MM.1S (cell line): ENCODE results near the gene CD164L2.
A peak's percentile ranks its signal among the peaks of the same experiment; 100 is the strongest.
"Not testable (repeated sequence)": the region's sequence is repeated elsewhere in the genome, so short reads cannot be mapped to it uniquely, and the experiment has no call there.

Source experiments
- DNase-seq: peaks from one replicate; pipeline ENCODE4 v3.0.0-alpha.2; 2015
- H2AFZ ChIP-seq: fragments of 300-600 bp; sonication (generic); 2 replicates; pipeline ENCODE4 v1.6.0; 2016; ENCODE audit warnings: antibody characterized with exemption, low read length
- H3F3A ChIP-seq: fragments of 300-600 bp; sonication (generic); 2 replicates; pipeline ENCODE4 v1.6.1; 2016; ENCODE audit warnings: mild to moderate bottlenecking, antibody characterized with exemption, low read length, moderate library complexity, mixed read lengths; ENCODE audit not compliant: insufficient read depth
- H3K27ac ChIP-seq: fragments of 300-600 bp; sonication (generic); 2 replicates; pipeline ENCODE4 v1.5.1; 2016; ENCODE audit warnings: mild to moderate bottlenecking, low read length
- H3K27me3 ChIP-seq: fragments of 300-600 bp; sonication (generic); replicated peaks from 2 replicates; pipeline ENCODE4 v1.6.0; 2016; ENCODE audit warnings: low read length; ENCODE audit not compliant: insufficient read depth
- H3K36me3 ChIP-seq: fragments of 300-600 bp; sonication (generic); replicated peaks from 2 replicates; pipeline ENCODE4 v1.6.1; 2016; ENCODE audit warnings: mild to moderate bottlenecking, low read length, mixed read lengths; ENCODE audit not compliant: insufficient read depth
- H3K4me1 ChIP-seq: fragments of 300-600 bp; sonication (generic); 2 replicates; pipeline ENCODE4 v1.6.1; 2016; ENCODE audit warnings: low read length, mixed read lengths
- H3K4me2 ChIP-seq: fragments of 300-600 bp; sonication (generic); 2 replicates; pipeline ENCODE4 v1.6.0; 2016; ENCODE audit warnings: low read depth, low read length
- H3K4me3 ChIP-seq: fragments of 300-600 bp; sonication (generic); 2 replicates; pipeline ENCODE4 v1.5.1; 2016; ENCODE audit warnings: low read length, mixed read lengths
- H3K79me2 ChIP-seq: fragments of 300-600 bp; sonication (generic); 2 replicates; pipeline ENCODE4 v1.6.1; 2016; ENCODE audit warnings: mixed run types, low read length, mixed read lengths
- H3K9ac ChIP-seq: fragments of 300-600 bp; sonication (generic); 2 replicates; pipeline ENCODE4 v1.6.1; 2016; ENCODE audit warnings: low read length, mixed read lengths
- H3K9me2 ChIP-seq: fragments of 300-600 bp; sonication (generic); replicated peaks from 2 replicates; pipeline ENCODE4 v1.6.1; 2016; ENCODE audit warnings: mild to moderate bottlenecking, low read length, mixed read lengths; ENCODE audit not compliant: insufficient read depth
- H3K9me3 ChIP-seq: fragments of 300-600 bp; sonication (generic); replicated peaks from 2 replicates; pipeline ENCODE4 v1.6.1; 2016; ENCODE audit warnings: mild to moderate bottlenecking, low read length, mixed read lengths; ENCODE audit not compliant: insufficient read depth
- H4K20me1 ChIP-seq: fragments of 300-600 bp; sonication (generic); 2 replicates; pipeline ENCODE4 v1.6.1; 2016; ENCODE audit warnings: mild to moderate bottlenecking, low read length, moderate library complexity, mixed read lengths; ENCODE audit not compliant: insufficient read depth
- EZH2 ChIP-seq: fragments of 300-600 bp; sonication (generic); optimal IDR thresholded peaks from 2 replicates; pipeline ENCODE3; 2017; ENCODE audit warnings: low read depth, mild to moderate bottlenecking, antibody characterized with exemption, low read length, mixed read lengths
- EZH2phosphoT487 ChIP-seq: fragments of 300-600 bp; sonication (generic); IDR thresholded peaks from 2 replicates; pipeline ENCODE4 v1.6.1; 2018; ENCODE audit warnings: antibody characterized with exemption, low read length
- TF ChIP-seq, protein P1 (sequence below): fragments of 300-600 bp; sonication (generic); IDR thresholded peaks from 2 replicates; pipeline ENCODE4 v1.5.1; 2016; ENCODE audit warnings: antibody characterized with exemption, low read length, mixed read lengths

Gene CD164L2

GRCh38 chr1:27388337-27389005, 5.3 kb upstream of the CD164L2 start:
- no peaks in the 10 kb centered on the region for H4K20me1 ChIP-seq
- H3K4me3 ChIP-seq, result no peak overlapping the region
- no peak overlapping the region for H3K27ac ChIP-seq
- H3K4me2 ChIP-seq, result no peak overlapping the region
- TF ChIP-seq EZH2phosphoT487, result no peak
- TF ChIP-seq, protein P1, sequence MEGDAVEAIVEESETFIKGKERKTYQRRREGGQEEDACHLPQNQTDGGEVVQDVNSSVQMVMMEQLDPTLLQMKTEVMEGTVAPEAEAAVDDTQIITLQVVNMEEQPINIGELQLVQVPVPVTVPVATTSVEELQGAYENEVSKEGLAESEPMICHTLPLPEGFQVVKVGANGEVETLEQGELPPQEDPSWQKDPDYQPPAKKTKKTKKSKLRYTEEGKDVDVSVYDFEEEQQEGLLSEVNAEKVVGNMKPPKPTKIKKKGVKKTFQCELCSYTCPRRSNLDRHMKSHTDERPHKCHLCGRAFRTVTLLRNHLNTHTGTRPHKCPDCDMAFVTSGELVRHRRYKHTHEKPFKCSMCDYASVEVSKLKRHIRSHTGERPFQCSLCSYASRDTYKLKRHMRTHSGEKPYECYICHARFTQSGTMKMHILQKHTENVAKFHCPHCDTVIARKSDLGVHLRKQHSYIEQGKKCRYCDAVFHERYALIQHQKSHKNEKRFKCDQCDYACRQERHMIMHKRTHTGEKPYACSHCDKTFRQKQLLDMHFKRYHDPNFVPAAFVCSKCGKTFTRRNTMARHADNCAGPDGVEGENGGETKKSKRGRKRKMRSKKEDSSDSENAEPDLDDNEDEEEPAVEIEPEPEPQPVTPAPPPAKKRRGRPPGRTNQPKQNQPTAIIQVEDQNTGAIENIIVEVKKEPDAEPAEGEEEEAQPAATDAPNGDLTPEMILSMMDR, result peak; percentile 90
- DNase-seq, result peak; percentile 66
- H3K27me3 ChIP-seq, result peaks cover 21% of the 10 kb centered on the region; the same call in 1 of the 2 replicates
- no peaks in the 10 kb centered on the region for H3F3A ChIP-seq
- H3K4me1 ChIP-seq, result peaks cover 7% of the 10 kb centered on the region
- H3K9me3 ChIP-seq, result no peaks in the 10 kb centered on the region
- no peak overlapping the region for H2AFZ ChIP-seq
- H3K79me2 ChIP-seq, result no peaks in the 10 kb centered on the region
- no peaks in the 10 kb centered on the region for H3K9me2 ChIP-seq
- H3K9ac ChIP-seq, result no peak overlapping the region
- H3K36me3 ChIP-seq, result no peaks in the 10 kb centered on the region

- not testable (repeated sequence) for H3K4me1 ChIP-seq, H3K9me2 ChIP-seq, H2AFZ ChIP-seq, H3K9me3 ChIP-seq, H3K9ac ChIP-seq, H3K4me3 ChIP-seq, H3K27ac ChIP-seq, H3F3A ChIP-seq, DNase-seq, H3K4me2 ChIP-seq, H3K79me2 ChIP-seq, H3K36me3 ChIP-seq, H4K20me1 ChIP-seq
- H3K27me3 ChIP-seq, result peaks cover 12% of the 10 kb centered on the region; the same call in 1 of the 2 replicates
These were observed 1.7 kb upstream of the CD164L2 start for GRCh38 chr1:27384797-27385196.

DNA sequence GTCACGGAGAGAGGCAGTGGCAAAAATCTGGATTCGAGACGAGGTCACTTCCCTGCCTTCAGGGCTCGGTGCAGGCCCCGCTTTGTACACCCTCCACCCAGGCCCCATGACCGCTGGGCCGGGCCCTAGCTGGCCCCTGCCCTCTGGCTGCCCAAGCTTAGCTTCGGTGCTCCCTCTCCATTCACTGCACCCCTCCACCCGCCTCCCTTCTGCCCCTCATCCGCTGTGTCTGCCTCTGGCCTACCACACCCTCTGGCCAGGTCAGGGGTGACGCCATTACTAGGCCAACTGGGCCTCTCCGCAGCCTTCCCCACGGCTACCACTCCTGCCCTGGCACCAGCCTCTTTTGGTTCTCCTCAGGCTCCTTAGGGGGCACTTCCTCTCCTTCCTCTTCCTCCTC, 528 bp upstream of the CD164L2 start:
- H3K4me3 ChIP-seq, result no peak overlapping the region
- H3K79me2 ChIP-seq, result no peaks in the 10 kb centered on the region
- no peaks in the 10 kb centered on the region for H3K9me2 ChIP-seq
- TF ChIP-seq EZH2phosphoT487 (no peak), EZH2 (no peak)
- TF ChIP-seq, protein P1, result no peak
- H3F3A ChIP-seq, result no peaks in the 10 kb centered on the region
- H3K4me1 ChIP-seq, result no peaks in the 10 kb centered on the region
- 0 out of 2 replicates have a peak, but pooled peaks cover 7% of the 10 kb centered on the region for H3K27me3 ChIP-seq
- no peak overlapping the region for H3K4me2 ChIP-seq
- DNase-seq, result no peak
- H3K36me3 ChIP-seq, result no peaks in the 10 kb centered on the region
- H3K9ac ChIP-seq, result no peak overlapping the region
- no peak overlapping the region for H3K27ac ChIP-seq
- no peaks in the 10 kb centered on the region for H4K20me1 ChIP-seq
- no peaks in the 10 kb centered on the region for H3K9me3 ChIP-seq
- H2AFZ ChIP-seq, result no peak overlapping the region

- 0 out of 2 replicates have a peak, but pooled peaks cover 7% of the 10 kb centered on the region for H3K27me3 ChIP-seq
- no peaks in the 10 kb centered on the region for H3F3A ChIP-seq
- no peaks in the 10 kb centered on the region for H3K36me3 ChIP-seq
- no peaks in the 10 kb centered on the region for H3K9me3 ChIP-seq
- no peak overlapping the region for H3K27ac ChIP-seq
- no peaks in the 10 kb centered on the region for H4K20me1 ChIP-seq
- no peak overlapping the region for H3K4me2 ChIP-seq
- H3K4me3 ChIP-seq, result no peak overlapping the region
- DNase-seq, result no peak
- no peaks in the 10 kb centered on the region for H3K79me2 ChIP-seq
- no peak overlapping the region for H2AFZ ChIP-seq
- TF ChIP-seq EZH2 (no peak), EZH2phosphoT487 (no peak)
- TF ChIP-seq, protein P1, result no peak
- no peaks in the 10 kb centered on the region for H3K9me2 ChIP-seq
- H3K9ac ChIP-seq, result no peak overlapping the region
- no peaks in the 10 kb centered on the region for H3K4me1 ChIP-seq
These were observed 967 bp downstream of the CD164L2 start for GRCh38 chr1:27381969-27382762.
